ENCODE measurements around the gene SIGLEC10. TPM values are rescaled to one million over a fixed set of nuclear protein-coding genes. Genes with fewer than 3 reads are reported as not detected.
A peak's percentile ranks its signal among the peaks of the same experiment; 100 is the strongest.

Gene SIGLEC10
- total and polyA plus RNA-seq, 9 of the 15 experiments (the other 6 are each of a cell fraction or from before 2014, with no cell fraction given): 0.10 to 1.8 (median 0.82) TPM

GRCh38 chr19:51440846-51441409 is 23.5 kb upstream of the SIGLEC10 start (continued):
- TF ChIP-seq MGA (IDR thresholded peaks at IDR 0.05): no peak
- TF ChIP-seq SMARCB1 (IDR thresholded peaks at IDR 0.05; ENCODE audit: insufficient read length, low read depth): no peak
- no peak for TF ChIP-seq TEAD2 (tag; IDR thresholded peaks at IDR 0.05)
- TF ChIP-seq JUNB (CRISPR knock-in tag; conservative IDR thresholded peaks at IDR 0.05): no peak
- TF ChIP-seq CLOCK (CRISPR knock-in tag; IDR thresholded peaks at IDR 0.05; ENCODE audit: borderline replicate concordance): no peak
- no peak for TF ChIP-seq ID3 (CRISPR knock-in tag; IDR thresholded peaks at IDR 0.05)
- peak; percentile 92 for TF ChIP-seq ID3 (tag; IDR thresholded peaks at IDR 0.05)
- no peak for TF ChIP-seq HOXB6 (CRISPR knock-in tag; IDR thresholded peaks at IDR 0.05; ENCODE audit: borderline replicate concordance)
- TF ChIP-seq SMAD2 (IDR thresholded peaks at IDR 0.05; ENCODE audit: low read depth, low read length): no peak
- no peak for TF ChIP-seq GTF2F1 (IDR thresholded peaks at IDR 0.05; ENCODE audit: low read depth, low read length)
- no peak for TF ChIP-seq IRF2 (CRISPR knock-in tag; IDR thresholded peaks at IDR 0.05)
- no peak; the same call in 1 of the 2 replicates for TF ChIP-seq SMARCC2 (IDR thresholded peaks at IDR 0.05; ENCODE audit: low read depth)

Measured in K562 (cell line).